Renal cortex interstitium (tissue), 11 donors: ENCODE measurements around the gene TSPAN5. TPM values are rescaled to one million over a fixed set of nuclear protein-coding genes. Genes with fewer than 3 reads are reported as not detected.
"Not testable (repeated sequence)": the region's sequence is repeated elsewhere in the genome, so short reads cannot be mapped to it uniquely, and the experiment has no call there.

Experiments used
- DNase-seq, 11 donors: peaks; one replicate each; pipeline ENCODE4 v3.0.0-alpha.2; 2013; ENCODE audit warnings: low read depth in 9 of 11, low spot score in 4 of 11; ENCODE audit errors: extremely low read depth in 1 of 11
- polyA plus RNA-seq, 3 donors: library from polyadenylated mRNA; unstranded; fragments of 120-200 nt; gene quantifications; one replicate each; pipeline ENCODE4 v1.2.1, GENCODE V29; 2013; ENCODE audit not compliant: insufficient read length in 3 of 3

TSPAN5 gene
- polyA plus RNA-seq, 3 donors, result 20.5 to 32.8 (median 31.0) TPM

DNA sequence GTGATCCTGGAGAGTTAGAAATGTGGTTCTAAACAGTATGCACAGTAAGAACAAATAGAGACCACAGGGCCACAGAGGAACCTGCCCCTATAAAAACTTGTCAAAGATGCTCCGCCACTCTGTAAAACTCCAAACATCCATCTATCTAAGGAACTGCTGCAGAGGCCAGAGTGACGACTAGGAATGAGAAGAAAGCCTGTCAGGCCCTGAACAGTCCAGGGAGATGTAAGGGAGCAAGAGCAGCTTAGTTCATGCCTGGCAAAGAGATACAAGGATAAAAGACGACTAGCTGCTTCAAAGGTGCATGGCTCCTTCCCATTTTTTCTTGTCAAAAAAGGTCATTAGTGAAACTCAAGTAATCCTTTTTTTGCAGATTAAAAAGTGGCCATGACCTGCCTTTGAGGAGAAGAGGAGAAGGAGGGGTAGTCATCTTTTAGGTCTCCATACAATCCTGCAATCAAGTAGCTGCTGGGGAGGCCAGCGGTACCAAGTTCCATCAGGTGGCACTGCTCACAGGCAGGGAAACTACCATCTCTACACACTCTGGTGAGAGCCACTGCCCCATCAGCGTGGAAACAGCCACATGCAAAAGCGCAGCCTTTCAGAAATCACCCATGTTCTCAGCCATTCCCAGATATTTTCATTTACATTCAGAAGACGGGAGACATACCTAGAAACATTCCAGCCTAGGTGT, 162.1 kb downstream of the TSPAN5 start:
- DNase-seq, result no peak

DNA sequence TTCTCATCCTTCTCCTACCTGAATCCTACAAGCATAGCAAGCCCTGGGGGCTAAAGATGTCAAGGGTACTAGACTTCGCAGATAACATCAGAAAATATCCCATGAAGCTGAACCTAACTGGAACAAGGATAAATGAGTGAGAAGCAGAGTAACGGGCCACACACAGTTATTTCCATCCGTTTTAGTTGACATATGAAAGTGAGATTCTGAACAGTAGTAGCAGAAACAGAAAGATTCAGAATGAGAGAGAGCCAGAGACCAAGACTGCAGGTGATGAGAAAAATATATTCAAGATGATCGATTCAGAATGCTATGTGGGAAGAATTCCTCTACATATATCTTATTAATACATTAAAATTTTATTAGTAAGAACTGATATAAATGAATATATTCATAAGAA, 165.1 kb downstream of the TSPAN5 start:
- no peak for DNase-seq

- DNase-seq, result no peak
These were observed 166.4 kb downstream of the TSPAN5 start for GRCh38 chr4:98491899-98492559.

- DNase-seq, result no peak
These were observed 168.2 kb downstream of the TSPAN5 start for GRCh38 chr4:98490251-98490650.

DNA sequence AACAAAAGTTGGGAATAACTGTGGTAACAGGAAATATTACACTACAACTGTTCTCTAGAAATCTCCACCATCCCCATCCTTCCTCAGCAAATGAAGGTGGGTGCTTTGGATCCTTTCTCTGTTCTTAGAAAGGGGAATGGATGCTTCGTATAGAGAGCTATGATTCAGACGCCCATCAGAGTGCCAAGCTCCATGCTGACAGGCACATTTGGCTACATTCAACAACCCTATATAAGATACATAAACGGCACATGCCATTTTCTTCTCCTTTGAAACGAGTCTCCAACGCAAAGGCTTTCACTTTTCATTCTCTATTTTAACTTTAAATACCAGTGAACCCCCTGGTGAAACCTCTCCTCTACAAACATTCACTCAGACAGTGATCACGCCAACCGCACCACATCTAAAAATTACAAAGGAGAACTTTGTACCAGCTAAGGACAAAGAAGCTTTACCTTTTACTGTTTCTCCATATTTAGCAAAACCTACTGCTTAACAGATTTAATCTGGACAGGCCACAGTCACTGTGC, 172.5 kb downstream of the TSPAN5 start:
- no peak for DNase-seq

DNA sequence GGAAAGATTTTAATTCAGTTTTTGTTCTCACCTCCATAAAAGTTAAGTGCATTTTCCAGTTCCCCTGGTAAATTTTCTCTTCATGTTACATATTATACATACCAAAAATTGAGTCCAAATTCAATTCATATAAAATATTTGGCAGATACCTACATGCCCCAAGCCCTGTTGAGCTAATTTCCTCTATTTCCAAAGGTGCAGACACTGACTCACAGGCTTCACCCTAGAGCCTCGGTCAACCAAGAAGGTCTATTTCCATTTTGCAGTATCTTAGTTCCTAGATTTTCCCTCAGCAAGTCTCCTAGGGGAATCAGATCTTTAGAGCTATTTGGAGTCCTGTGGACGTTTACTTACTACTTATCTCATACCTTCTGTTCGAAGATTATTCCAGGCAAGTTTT, 174.4 kb downstream of the TSPAN5 start:
- DNase-seq, result no peak

- DNase-seq, result no peak
These were observed 175.3 kb downstream of the TSPAN5 start for GRCh38 chr4:98482847-98483806.

- DNase-seq, result no peak
These were observed 175.9 kb downstream of the TSPAN5 start for GRCh38 chr4:98482503-98482846.

DNA sequence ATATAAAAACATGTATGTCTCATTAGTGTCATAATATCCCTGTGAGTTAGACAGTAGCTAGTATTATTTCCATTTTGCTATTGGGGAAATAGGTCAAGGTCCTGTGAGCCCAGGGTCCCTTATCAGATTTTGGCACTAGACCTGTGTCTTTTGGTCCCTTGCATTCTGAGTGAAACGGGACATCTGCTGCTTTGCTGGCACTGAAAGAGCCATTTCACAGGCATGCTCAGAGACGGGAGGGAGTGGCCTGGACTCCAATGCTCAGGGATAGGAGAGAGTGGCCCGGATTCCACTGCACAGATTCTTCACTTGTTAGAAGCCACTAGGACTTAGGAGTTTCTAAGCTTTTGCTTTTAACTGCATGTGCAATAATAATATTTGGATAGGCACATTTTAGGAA, 177.2 kb downstream of the TSPAN5 start:
- peak in 1 of 11 donors; percentile 26 for DNase-seq

DNA sequence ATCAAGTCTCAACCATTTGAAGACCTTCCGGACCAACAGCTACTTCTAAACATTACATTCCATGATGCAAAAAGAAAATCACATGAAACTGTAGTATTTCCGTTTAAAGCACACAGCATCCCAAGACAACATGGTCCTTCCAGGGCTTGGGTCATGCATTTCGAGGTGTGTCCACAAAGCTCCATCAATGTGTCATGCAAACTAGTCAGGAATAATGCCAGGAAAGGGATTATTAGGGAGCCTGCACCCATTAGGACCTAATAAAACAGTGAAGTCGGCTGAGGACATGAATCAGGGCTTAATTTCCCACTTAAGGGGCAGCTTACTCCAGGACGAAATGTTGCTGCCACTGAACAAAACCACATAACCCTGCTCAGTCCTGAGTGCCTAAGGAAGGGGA, 177.9 kb downstream of the TSPAN5 start:
- no peak for DNase-seq

- not testable (repeated sequence) for DNase-seq
These were observed 178.8 kb downstream of the TSPAN5 start for GRCh38 chr4:98479590-98479989.

GRCh38 chr4:98476891-98477290, 181.5 kb downstream of the TSPAN5 start:
- no peak for DNase-seq

DNA sequence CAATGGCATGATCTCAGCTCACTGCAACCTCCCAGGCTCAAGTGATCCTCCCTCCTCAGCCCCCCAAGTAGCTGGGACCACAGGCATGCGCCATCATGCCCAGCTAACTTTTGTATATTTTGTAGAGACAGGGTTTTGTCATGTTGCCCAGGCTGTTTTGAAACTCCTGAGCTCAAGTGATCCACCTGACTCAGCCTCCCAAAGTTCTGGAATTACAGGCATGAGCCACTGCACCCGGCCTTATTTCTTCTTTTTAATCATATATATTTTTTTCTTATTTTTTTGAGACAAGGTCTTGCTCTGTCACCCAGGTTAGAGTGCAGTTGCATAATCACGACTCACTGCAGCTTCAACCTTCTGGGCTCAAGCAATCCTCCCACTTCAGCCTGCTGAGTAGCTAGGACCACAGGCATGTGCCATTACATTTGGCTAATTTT, 184.0 kb downstream of the TSPAN5 start:
- DNase-seq, result no peak

GRCh38 chr4:98473046-98473445, 185.4 kb downstream of the TSPAN5 start:
- DNase-seq, result no peak

- DNase-seq, result no peak
These were observed 187.6 kb downstream of the TSPAN5 start for GRCh38 chr4:98470831-98471230.

- DNase-seq, result no peak
These were observed 188.0 kb downstream of the TSPAN5 start for GRCh38 chr4:98470366-98470765.

DNA sequence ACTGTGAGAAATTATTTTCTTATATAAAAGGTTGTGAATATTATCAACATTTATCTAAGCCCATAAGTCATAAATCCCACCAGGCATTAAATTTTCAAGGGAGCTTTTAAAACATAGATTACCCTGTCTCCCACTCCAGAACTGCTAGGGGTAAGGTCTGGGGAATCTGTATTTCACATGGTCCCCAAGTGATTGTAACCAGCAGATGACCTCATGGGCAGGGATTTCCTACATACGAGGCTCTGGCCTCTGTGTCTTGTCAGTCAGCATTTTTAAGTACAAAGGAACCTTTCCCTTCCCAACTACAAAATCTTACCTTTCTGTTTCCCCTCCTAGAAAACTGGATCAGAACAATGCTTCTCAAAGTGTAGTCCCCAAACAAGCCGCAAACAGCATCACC, 188.6 kb downstream of the TSPAN5 start:
- no peak for DNase-seq

DNA sequence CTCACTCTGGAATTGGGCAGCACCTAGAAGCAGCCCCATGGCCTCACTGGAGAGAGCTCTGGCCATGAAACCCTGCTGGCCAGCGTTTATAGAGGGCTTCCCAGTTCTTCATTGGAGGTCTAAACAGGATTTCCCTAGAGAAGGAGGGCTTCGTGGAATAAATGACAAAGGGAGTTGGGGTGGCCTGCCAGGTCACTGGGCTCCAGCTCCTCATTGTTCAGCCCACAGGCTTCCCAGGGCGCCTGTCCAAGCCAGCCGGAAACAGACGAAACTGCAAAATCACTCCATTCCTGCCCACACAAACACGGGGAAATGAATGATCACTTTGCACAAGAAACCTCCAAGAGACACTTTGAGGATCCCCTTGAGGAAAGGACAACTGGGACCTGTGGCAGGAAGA, 189.7 kb downstream of the TSPAN5 start:
- no peak for DNase-seq

- DNase-seq, result peak; percentile 71 to 88 (median 80)
These were observed 190.8 kb downstream of the TSPAN5 start for GRCh38 chr4:98467627-98468072.
